K562 (cell line): Measurements from ENCODE around the gene PAX5.

Experiments used
- BRD4 ChIP-seq: fragments of 200-600 bp; sonication (generic); IDR thresholded peaks from 2 replicates; pipeline ENCODE4 v1.6.1; 2017; ENCODE audit warnings: inconsistent platforms
- EP300 ChIP-seq: IDR thresholded peaks from 2 replicates; pipeline ENCODE4 v1.6.1; 2012; ENCODE audit warnings: low read length, improper control_type of control experiment
- POLR2AphosphoS5 ChIP-seq: IDR thresholded peaks from 2 replicates; pipeline ENCODE4 v1.6.1; 2011; ENCODE audit warnings: mild to moderate bottlenecking, low read depth, low read length, moderate library complexity; ENCODE audit not compliant: control insufficient read depth, insufficient read depth
- RBBP5 ChIP-seq: fragments of 200-600 bp; sonication (generic); IDR thresholded peaks from 2 replicates; pipeline ENCODE4 v1.6.1; 2012; ENCODE audit warnings: borderline replicate concordance, mild to moderate bottlenecking, low read length, control low read depth, inconsistent platforms; ENCODE audit not compliant: insufficient read depth, poor library complexity, severe bottlenecking
- XRCC3 ChIP-seq: fragments of 450-650 bp; IDR thresholded peaks from 2 replicates; pipeline ENCODE4 v1.6.1; 2017; ENCODE audit warnings: mild to moderate bottlenecking, moderate library complexity

GRCh38 chr9:36882594-36882993 lies 151.5 kb downstream of the PAX5 start:
- TF ChIP-seq BRD4 (no peak), POLR2AphosphoS5 (no peak), EP300 (no peak), XRCC3 (no peak), RBBP5 (no peak)
